Measurements from ENCODE around the gene AP1S3.

Gene AP1S3

GRCh38 chr2:223758131-223758840, 79.1 kb downstream of the AP1S3 start:
- no peak for DNase-seq

GRCh38 chr2:223753940-223754339, 83.4 kb downstream of the AP1S3 start:
- no peak for DNase-seq

- no peak for DNase-seq
Measured at GRCh38 chr2:223751012-223751411, 86.4 kb downstream of the AP1S3 start.

GRCh38 chr2:223747392-223748042, 89.9 kb downstream of the AP1S3 start:
- no peak for DNase-seq

GRCh38 chr2:223746611-223747010, 90.8 kb downstream of the AP1S3 start:
- DNase-seq = no peak

GRCh38 chr2:223744580-223744979, 92.8 kb downstream of the AP1S3 start:
- DNase-seq = no peak

GRCh38 chr2:223740679-223741078, 96.7 kb downstream of the AP1S3 start:
- no peak for DNase-seq

GRCh38 chr2:223737207-223737606, 100.2 kb downstream of the AP1S3 start:
- DNase-seq = no peak

GRCh38 chr2:223736488-223736887, 100.9 kb downstream of the AP1S3 start:
- no peak for DNase-seq

- no peak for DNase-seq
Measured at GRCh38 chr2:223735659-223736244, 101.6 kb downstream of the AP1S3 start.

- no peak for DNase-seq
Measured at GRCh38 chr2:223735035-223735640, 102.2 kb downstream of the AP1S3 start.

- no peak for DNase-seq
Measured at GRCh38 chr2:223734346-223734745, 103.0 kb downstream of the AP1S3 start.

- no peak for DNase-seq
Measured at GRCh38 chr2:223732346-223732745, 105.0 kb downstream of the AP1S3 start.

GRCh38 chr2:223731503-223731902, 105.9 kb downstream of the AP1S3 start:
- DNase-seq = no peak

- DNase-seq = no peak
Measured at GRCh38 chr2:223729781-223730180, 107.6 kb downstream of the AP1S3 start.

GRCh38 chr2:223727562-223727961, 109.8 kb downstream of the AP1S3 start:
- peak; percentile 30 for DNase-seq

- DNase-seq = no peak
Measured at GRCh38 chr2:223725986-223726970, 111.1 kb downstream of the AP1S3 start.

GRCh38 chr2:223725494-223725893, 111.9 kb downstream of the AP1S3 start:
- no peak for DNase-seq

- DNase-seq = no peak
Measured at GRCh38 chr2:223724861-223725260, 112.5 kb downstream of the AP1S3 start.

- no peak for DNase-seq
Measured at GRCh38 chr2:223723954-223724411, 113.4 kb downstream of the AP1S3 start.

- no peak for DNase-seq
Measured at GRCh38 chr2:223722226-223722625, 115.2 kb downstream of the AP1S3 start.

- DNase-seq = no peak
Measured at GRCh38 chr2:223721746-223722145, 115.6 kb downstream of the AP1S3 start.

Data from stimulated activated CD4-positive, alpha-beta T cell treated with anti-CD3 and anti-CD28 coated beads, Interleukin-4, amount 100 ng/mL, for 24 hours (primary cell).